Gastroesophageal sphincter (tissue), 3 donors: Measurements from ENCODE around the gene PTPRG.

Source experiments
- EP300 ChIP-seq: sonication (generic); formaldehyde crosslinking; IDR thresholded peaks from one replicate; pipeline ENCODE4 v1.6.1; 2017; ENCODE audit warnings: antibody characterized with exemption, mild to moderate bottlenecking
- TF ChIP-seq, protein P1 (sequence below), 4 experiments: fragments of 200-600 bp in 2 of 4; fragments of 450-650 bp in 2 of 4; sonication (generic) in 1 of 4; IDR thresholded peaks; one replicate each; pipeline ENCODE4 v1.5.1; 2017 to 2019; ENCODE audit warnings: antibody characterized with exemption in 4 of 4, mild to moderate bottlenecking in 2 of 4, moderate library complexity in 2 of 4

DNA sequence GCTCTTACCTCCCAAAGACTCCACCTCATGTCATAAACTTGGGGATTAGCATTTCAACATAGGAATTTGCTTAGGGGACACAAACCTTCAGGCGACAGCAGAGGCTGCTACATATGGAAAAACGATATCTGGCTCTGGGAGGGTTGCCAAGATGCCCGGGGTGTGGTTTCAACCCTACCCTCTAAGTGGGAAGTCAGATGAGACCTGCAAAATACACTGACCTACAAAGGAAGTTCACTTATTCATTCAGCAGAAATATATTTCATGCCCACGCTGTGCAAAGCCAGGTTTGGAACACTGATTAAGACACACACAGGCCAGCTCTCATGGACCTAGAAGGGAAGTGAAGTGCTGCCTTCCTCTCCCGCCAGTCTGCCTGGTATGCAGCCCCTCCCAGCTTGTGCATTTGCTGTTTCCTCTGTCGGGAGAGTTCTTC lies 572.7 kb downstream of the PTPRG start:
- TF ChIP-seq, protein P1, sequence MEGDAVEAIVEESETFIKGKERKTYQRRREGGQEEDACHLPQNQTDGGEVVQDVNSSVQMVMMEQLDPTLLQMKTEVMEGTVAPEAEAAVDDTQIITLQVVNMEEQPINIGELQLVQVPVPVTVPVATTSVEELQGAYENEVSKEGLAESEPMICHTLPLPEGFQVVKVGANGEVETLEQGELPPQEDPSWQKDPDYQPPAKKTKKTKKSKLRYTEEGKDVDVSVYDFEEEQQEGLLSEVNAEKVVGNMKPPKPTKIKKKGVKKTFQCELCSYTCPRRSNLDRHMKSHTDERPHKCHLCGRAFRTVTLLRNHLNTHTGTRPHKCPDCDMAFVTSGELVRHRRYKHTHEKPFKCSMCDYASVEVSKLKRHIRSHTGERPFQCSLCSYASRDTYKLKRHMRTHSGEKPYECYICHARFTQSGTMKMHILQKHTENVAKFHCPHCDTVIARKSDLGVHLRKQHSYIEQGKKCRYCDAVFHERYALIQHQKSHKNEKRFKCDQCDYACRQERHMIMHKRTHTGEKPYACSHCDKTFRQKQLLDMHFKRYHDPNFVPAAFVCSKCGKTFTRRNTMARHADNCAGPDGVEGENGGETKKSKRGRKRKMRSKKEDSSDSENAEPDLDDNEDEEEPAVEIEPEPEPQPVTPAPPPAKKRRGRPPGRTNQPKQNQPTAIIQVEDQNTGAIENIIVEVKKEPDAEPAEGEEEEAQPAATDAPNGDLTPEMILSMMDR (IDR thresholded peaks at IDR 0.05): no peak
- no peak for TF ChIP-seq EP300
